ENCODE data around the gene NELL1. TPM values are rescaled to one million over a fixed set of nuclear protein-coding genes. Genes with fewer than 3 reads are reported as not detected.

NELL1 gene
- total RNA-seq, 1 experiment from 2014 or later, result 0.22 TPM

DNA sequence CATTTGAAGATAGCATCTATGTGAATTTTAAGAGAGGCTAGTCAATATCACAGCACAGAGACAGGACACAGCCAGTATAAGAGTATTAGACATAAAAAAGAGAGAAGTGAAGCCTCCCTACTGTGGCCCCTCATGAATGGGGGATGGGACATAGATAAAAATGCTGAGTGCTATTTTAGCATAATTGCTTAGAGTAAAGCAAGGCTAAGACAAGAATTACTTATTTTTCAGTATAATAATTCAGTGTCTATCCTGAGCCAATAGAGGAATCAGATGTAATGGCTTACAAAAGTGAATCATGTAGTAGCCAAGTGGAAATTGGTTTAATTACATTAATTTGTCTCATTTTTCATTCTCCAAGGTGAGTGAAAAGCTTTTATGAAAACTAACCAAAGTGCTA is 419.5 kb downstream of the NELL1 start:
- Mint-ChIP-seq H3K27ac (no peak overlapping the region), H3K36me3 (ENCODE audit: insufficient read depth in 1 of 3, low read depth in 3 of 3) (peaks cover 0 to 8% (median 0%) of the 10 kb centered on the region in 3 experiments; a peak in 4 of 7 replicates), H3K27me3 (ENCODE audit: low read depth) (no peaks in the 10 kb centered on the region), H3K9me3 (peaks cover 5% of the 10 kb centered on the region in 2 experiments; a peak in 3 of 5 replicates), H3K4me3 (no peak overlapping the region), H3K4me1 (no peaks in the 10 kb centered on the region)
- Histone ChIP-seq H2BK12ac (ENCODE audit: insufficient read length, low read depth, low read length) (no peak overlapping the region), H4K91ac (ENCODE audit: insufficient read length, low read depth, low read length) (no peak overlapping the region), H2AK5ac (ENCODE audit: insufficient read length, low read length) (no peak overlapping the region), H4K8ac (replicated peaks; ENCODE audit: insufficient read length, low read depth, low read length) (no peak overlapping the region), H3K4me1 (ENCODE audit: insufficient read depth, low read length) (no peaks in the 10 kb centered on the region), H3K9me3 (ENCODE audit: control insufficient read depth, low read depth, low read length) (no peaks in the 10 kb centered on the region), H3K14ac (ENCODE audit: insufficient read depth, low read length) (no peak overlapping the region), H3K9ac (ENCODE audit: extremely low read depth, insufficient read length, low read length) (no peak overlapping the region), H3K27ac (ENCODE audit: insufficient read length, low read depth, low read length) (no peak overlapping the region), H3K4me2 (ENCODE audit: insufficient read depth, insufficient read length, low read length) (no peak overlapping the region), H2BK20ac (ENCODE audit: low read depth, low read length, poor library complexity, severe bottlenecking) (no peak overlapping the region), H2BK15ac (ENCODE audit: low read depth, low read length) (no peak overlapping the region), H4K5ac (ENCODE audit: insufficient read length, low read depth, low read length) (no peak overlapping the region), H3K27me3 (ENCODE audit: insufficient read depth, low read length) (no peaks in the 10 kb centered on the region), H3K23me2 (ENCODE audit: insufficient read length, low read depth, low read length, poor library complexity, severe bottlenecking) (no peaks in the 10 kb centered on the region), H4K20me1 (ENCODE audit: control insufficient read depth, insufficient read depth, insufficient read length) (no peaks in the 10 kb centered on the region), H3K18ac (ENCODE audit: insufficient read length, low read depth, low read length) (no peak overlapping the region), H3K4ac (ENCODE audit: low read depth, low read length) (no peak overlapping the region), H3K79me1 (ENCODE audit: insufficient read depth, low read depth, low read length, poor library complexity, severe bottlenecking) (no peaks in the 10 kb centered on the region), H2BK5ac (ENCODE audit: insufficient read length, low read length) (no peak overlapping the region), H2AFZ (ENCODE audit: low read length) (no peak overlapping the region), H3T11ph (ENCODE audit: low read length) (no peak overlapping the region), H3K23ac (ENCODE audit: insufficient read length, low read depth, low read length) (no peak overlapping the region), H2BK120ac (ENCODE audit: low read depth, low read length, poor library complexity, severe bottlenecking) (no peak overlapping the region), H3K79me2 (ENCODE audit: insufficient read depth, low read length) (no peaks in the 10 kb centered on the region), H3K56ac (ENCODE audit: insufficient read length, low read depth, low read length) (no peak overlapping the region)
- TF ChIP-seq, protein P1, sequence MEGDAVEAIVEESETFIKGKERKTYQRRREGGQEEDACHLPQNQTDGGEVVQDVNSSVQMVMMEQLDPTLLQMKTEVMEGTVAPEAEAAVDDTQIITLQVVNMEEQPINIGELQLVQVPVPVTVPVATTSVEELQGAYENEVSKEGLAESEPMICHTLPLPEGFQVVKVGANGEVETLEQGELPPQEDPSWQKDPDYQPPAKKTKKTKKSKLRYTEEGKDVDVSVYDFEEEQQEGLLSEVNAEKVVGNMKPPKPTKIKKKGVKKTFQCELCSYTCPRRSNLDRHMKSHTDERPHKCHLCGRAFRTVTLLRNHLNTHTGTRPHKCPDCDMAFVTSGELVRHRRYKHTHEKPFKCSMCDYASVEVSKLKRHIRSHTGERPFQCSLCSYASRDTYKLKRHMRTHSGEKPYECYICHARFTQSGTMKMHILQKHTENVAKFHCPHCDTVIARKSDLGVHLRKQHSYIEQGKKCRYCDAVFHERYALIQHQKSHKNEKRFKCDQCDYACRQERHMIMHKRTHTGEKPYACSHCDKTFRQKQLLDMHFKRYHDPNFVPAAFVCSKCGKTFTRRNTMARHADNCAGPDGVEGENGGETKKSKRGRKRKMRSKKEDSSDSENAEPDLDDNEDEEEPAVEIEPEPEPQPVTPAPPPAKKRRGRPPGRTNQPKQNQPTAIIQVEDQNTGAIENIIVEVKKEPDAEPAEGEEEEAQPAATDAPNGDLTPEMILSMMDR (conservative IDR thresholded peaks at IDR 0.05), result no peak
- no peak for DNase-seq

All from H9 (cell line).